ENCODE results near the gene KRTAP10-7. TPM values are rescaled to one million over a fixed set of nuclear protein-coding genes. Genes with fewer than 3 reads are reported as not detected.

The KRTAP10-7 gene
- total RNA-seq, 1 experiment from 2014 or later: not detected

DNA sequence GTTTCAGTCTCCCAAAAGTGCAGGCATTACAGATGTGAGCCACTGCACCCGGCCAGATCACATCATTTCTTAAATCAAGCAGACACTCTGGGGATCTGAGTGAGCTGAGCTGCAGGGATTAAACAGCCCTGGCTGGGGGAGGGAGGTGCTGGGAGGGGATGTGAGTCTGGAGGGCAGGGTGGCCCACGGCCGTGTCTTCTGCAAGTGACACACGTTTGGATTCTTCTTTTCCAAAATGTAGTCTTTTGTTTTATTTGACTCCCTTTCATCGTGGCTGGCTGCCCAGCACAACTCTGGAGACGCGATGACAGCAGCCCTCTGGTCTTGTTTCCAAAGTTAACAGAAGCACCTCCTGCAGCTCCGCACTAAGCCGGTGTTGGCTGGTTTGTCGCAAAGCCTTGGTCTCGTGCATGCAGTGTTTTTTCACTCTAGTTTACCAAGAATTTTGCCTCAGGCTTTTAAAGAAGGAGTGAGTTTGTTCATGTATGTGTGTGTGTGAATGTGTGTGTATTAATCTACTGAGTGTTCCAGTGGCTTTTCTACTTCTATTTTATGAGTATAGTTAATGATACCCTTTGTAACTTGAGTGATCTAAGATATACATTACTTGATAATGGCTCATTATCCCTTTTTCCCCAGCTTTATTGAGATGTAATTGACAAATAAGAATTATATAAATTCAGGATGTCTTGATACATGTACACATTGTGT is 17.2 kb upstream of the KRTAP10-7 start:
- no peak overlapping the region for H4K91ac ChIP-seq (ENCODE audit: insufficient read length, low read depth, low read length)
- H3K14ac ChIP-seq (ENCODE audit: insufficient read depth, low read length): no peak overlapping the region
- H3K27ac ChIP-seq (ENCODE audit: insufficient read length, low read depth, low read length): no peak overlapping the region
- H2AK5ac ChIP-seq (ENCODE audit: insufficient read length, low read length): no peak overlapping the region
- no peak overlapping the region for H3K9ac ChIP-seq (ENCODE audit: extremely low read depth, insufficient read length, low read length)
- no peak overlapping the region for H2BK5ac ChIP-seq (ENCODE audit: insufficient read length, low read length)
- no peak overlapping the region for H3K4me3 Mint-ChIP-seq
- no peak overlapping the region for H2BK20ac ChIP-seq (ENCODE audit: low read depth, low read length, poor library complexity, severe bottlenecking)
- TF ChIP-seq, protein P1, sequence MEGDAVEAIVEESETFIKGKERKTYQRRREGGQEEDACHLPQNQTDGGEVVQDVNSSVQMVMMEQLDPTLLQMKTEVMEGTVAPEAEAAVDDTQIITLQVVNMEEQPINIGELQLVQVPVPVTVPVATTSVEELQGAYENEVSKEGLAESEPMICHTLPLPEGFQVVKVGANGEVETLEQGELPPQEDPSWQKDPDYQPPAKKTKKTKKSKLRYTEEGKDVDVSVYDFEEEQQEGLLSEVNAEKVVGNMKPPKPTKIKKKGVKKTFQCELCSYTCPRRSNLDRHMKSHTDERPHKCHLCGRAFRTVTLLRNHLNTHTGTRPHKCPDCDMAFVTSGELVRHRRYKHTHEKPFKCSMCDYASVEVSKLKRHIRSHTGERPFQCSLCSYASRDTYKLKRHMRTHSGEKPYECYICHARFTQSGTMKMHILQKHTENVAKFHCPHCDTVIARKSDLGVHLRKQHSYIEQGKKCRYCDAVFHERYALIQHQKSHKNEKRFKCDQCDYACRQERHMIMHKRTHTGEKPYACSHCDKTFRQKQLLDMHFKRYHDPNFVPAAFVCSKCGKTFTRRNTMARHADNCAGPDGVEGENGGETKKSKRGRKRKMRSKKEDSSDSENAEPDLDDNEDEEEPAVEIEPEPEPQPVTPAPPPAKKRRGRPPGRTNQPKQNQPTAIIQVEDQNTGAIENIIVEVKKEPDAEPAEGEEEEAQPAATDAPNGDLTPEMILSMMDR (conservative IDR thresholded peaks at IDR 0.05): no peak
- H4K5ac ChIP-seq (ENCODE audit: insufficient read length, low read depth, low read length): no peak overlapping the region
- no peaks in the 10 kb centered on the region for H3K9me3 ChIP-seq (ENCODE audit: control insufficient read depth, low read depth, low read length)
- H3K4ac ChIP-seq (ENCODE audit: low read depth, low read length): no peak overlapping the region
- H3K36me3 Mint-ChIP-seq (ENCODE audit: insufficient read depth in 1 of 3, low read depth in 3 of 3): peaks cover 0 to 16% (median 0%) of the 10 kb centered on the region in 3 experiments; a peak in 5 of 7 replicates
- no peak overlapping the region for H3K18ac ChIP-seq (ENCODE audit: insufficient read length, low read depth, low read length)
- no CpG with 5 or more reads among the region's 11 CpGs for WGBS (ENCODE audit: extremely low coverage, insufficient read length, low lambda C conversion rate)
- no peaks in the 10 kb centered on the region for H3K79me1 ChIP-seq (ENCODE audit: insufficient read depth, low read depth, low read length, poor library complexity, severe bottlenecking)
- H4K8ac ChIP-seq (replicated peaks; ENCODE audit: insufficient read length, low read depth, low read length): no peak overlapping the region
- no peaks in the 10 kb centered on the region for H3K27me3 ChIP-seq (ENCODE audit: insufficient read depth, low read length)
- H3K23ac ChIP-seq (ENCODE audit: insufficient read length, low read depth, low read length): no peak overlapping the region
- no peak for DNase-seq
- no peak overlapping the region for H3K56ac ChIP-seq (ENCODE audit: insufficient read length, low read depth, low read length)
- no peak overlapping the region for H2BK12ac ChIP-seq (ENCODE audit: insufficient read length, low read depth, low read length)
- no peak overlapping the region for H2BK15ac ChIP-seq (ENCODE audit: low read depth, low read length)
- H3K4me1 Mint-ChIP-seq: peaks cover 22 to 23% of the 10 kb centered on the region in 2 experiments
- no peaks in the 10 kb centered on the region for H4K20me1 ChIP-seq (ENCODE audit: control insufficient read depth, insufficient read depth, insufficient read length)
- H3T11ph ChIP-seq (ENCODE audit: low read length): no peak overlapping the region
- peaks cover 18% of the 10 kb centered on the region for H3K27me3 Mint-ChIP-seq (ENCODE audit: low read depth)
- peaks cover 4 to 17% of the 10 kb centered on the region in 2 experiments for H3K9me3 Mint-ChIP-seq
- H3K4me2 ChIP-seq (ENCODE audit: insufficient read depth, insufficient read length, low read length): no peak overlapping the region
- no peak overlapping the region for H2BK120ac ChIP-seq (ENCODE audit: low read depth, low read length, poor library complexity, severe bottlenecking)
- H3K23me2 ChIP-seq (ENCODE audit: insufficient read length, low read depth, low read length, poor library complexity, severe bottlenecking): no peaks in the 10 kb centered on the region
- no peaks in the 10 kb centered on the region for H3K79me2 ChIP-seq (ENCODE audit: insufficient read depth, low read length)
- no peaks in the 10 kb centered on the region for H3K4me1 ChIP-seq (ENCODE audit: insufficient read depth, low read length)
- no peak overlapping the region for H2AFZ ChIP-seq (ENCODE audit: low read length)
- peak overlapping the region in 1 of 3 experiments; percentile 39; a peak in 1 of 7 replicates for H3K27ac Mint-ChIP-seq

Data from H9 (cell line).